Pancreas (tissue), 10 donors: ENCODE data around the gene ABCA3. TPM values are rescaled to one million over a fixed set of nuclear protein-coding genes. Genes with fewer than 3 reads are reported as not detected.

Source experiments
- ATAC-seq, 4 donors: fragments of 200-7000 bp; cut with Tn5 transposase; one replicate each; pipeline versions ENCODE4 v1.8.0 to v1.9.1; 2020; ENCODE audit warnings: mild to moderate bottlenecking in 4 of 4, moderate library complexity in 4 of 4
- DNase-seq, 6 donors: peaks; one replicate each; pipeline ENCODE4 v3.0.0-alpha.2; 2020
- FAIRE-seq: peaks from 2 replicates; lab custom pipeline; 2012; peaks lifted over from hg19 to GRCh38; lab: Jason Lieb, UNC
- H3K27ac ChIP-seq, 4 donors: fragments of 200-600 bp; sonication (generic); 1 replicate in 3 of 4; 2 replicates in 1 of 4; pipeline versions ENCODE4 v1.5.0 to v1.8.0; 2020
- H3K27me3 ChIP-seq, 4 donors: fragments of 200-600 bp; one replicate each; pipeline ENCODE4 v1.8.0; 2021
- H3K36me3 ChIP-seq, 3 donors: fragments of 200-600 bp; sonication (generic) in 1 of 3; one replicate each; pipeline versions ENCODE4 v1.5.0 to v1.8.0; 2020 to 2021
- H3K4me1 ChIP-seq, 3 donors: fragments of 200-600 bp; one replicate each; pipeline ENCODE4 v1.8.0; 2021
- H3K4me3 ChIP-seq, 4 donors: fragments of 200-600 bp; sonication (generic) in 2 of 4; one replicate each; pipeline versions ENCODE4 v1.5.0 to v1.8.0; 2020 to 2021
- H3K9me3 ChIP-seq, 4 donors: fragments of 200-600 bp; one replicate each; pipeline ENCODE4 v1.8.0; 2021
- CTCF ChIP-seq, 4 donors: fragments of 200-600 bp; sonication (generic) in 3 of 4; IDR thresholded peaks; one replicate each; pipeline versions ENCODE4 v1.5.0 to v1.8.0; 2021; ENCODE audit warnings: antibody characterized with exemption in 4 of 4
- WGBS, 2 donors: extraction: QIAGEN DNeasy Blood & Tissue Kit; methylation state at CpG; one replicate each; pipeline ENCODE4 v1.1.7; 2013; 5-methylcytosine and 5-hydroxymethylcytosine counted together
- intact Hi-C, 3 donors: fragments of 100-400 bp; cut with DNase I; formaldehyde crosslinking; loops; one replicate each; pipeline versions ENCODE4 v1.11.1 to v1.14.2; 2022
- polyA plus RNA-seq, 2 donors: library from polyadenylated mRNA; stranded (reverse); fragments of 200-250 nt; gene quantifications; one replicate each; pipeline ENCODE4 v1.2.3, GENCODE V29; 2013
- total RNA-seq, 6 donors: library from RNA; stranded (reverse); fragmentation: NEBNext Ultra II Directional in 4 of 6; extraction: Animal tissue kit (Norgen Biotek cat#: 25700) in 4 of 6; gene quantifications; one replicate each; pipeline versions ENCODE4 v1.2.1 to v1.2.4, GENCODE V29; 2021 to 2023
- donor health status: healthy with polysubstance abuse.
- donor health status: DM: no; HTN: no; CAD: no; lungs with moderate emphysema.
- donor health status: DM: no; HTN: no; CAD: no.
- donor health status: control.
- donor health status: control.
- donor health status: Bipolar disorder and iron deficiency.
- donor health status: DM: yes; HTN: yes; CAD: no.
- donor health status: DM: no; HTN: no; CAD: no.
- donor health status: DM: no; HTN: no; CAD: no.
- donor health status: DM: yes; HTN: yes; CAD: no.

The ABCA3 gene
- total and polyA plus RNA-seq, 8 donors, result 12.7 to 26.5 (median 18.0) TPM

- Histone ChIP-seq H3K9me3 (no peaks in the 10 kb centered on the region), H3K36me3 (no peaks in the 10 kb centered on the region), H3K4me3 (no peak overlapping the region), H3K27me3 (no peaks in the 10 kb centered on the region), H3K4me1 (peaks cover 0 to 8% (median 5%) of the 10 kb centered on the region in 3 donors), H3K27ac (no peak overlapping the region)
- peak in 1 of 4 donors; percentile 61 for ATAC-seq
- no peak for FAIRE-seq
- WGBS, 2 donors, result 72 to 74% methylated on average over 11 of the region's 11 CpGs
- TF ChIP-seq CTCF (IDR thresholded peaks at IDR 0.05), result no peak
- no peak for DNase-seq
- intact Hi-C loops, result no loop called here
Observed at GRCh38 chr16:2365397-2366294, 25.1 kb upstream of the ABCA3 start.

- DNase-seq (no peak), ATAC-seq (peak; percentile 60 to 76 (median 66)), FAIRE-seq (no peak)
- Histone ChIP-seq H3K4me1 (peaks cover 0 to 8% (median 5%) of the 10 kb centered on the region in 3 donors), H3K4me3 (no peak overlapping the region), H3K27ac (no peak overlapping the region), H3K9me3 (no peaks in the 10 kb centered on the region), H3K36me3 (no peaks in the 10 kb centered on the region), H3K27me3 (no peaks in the 10 kb centered on the region)
- no peak for TF ChIP-seq CTCF (IDR thresholded peaks at IDR 0.05)
- WGBS, 2 donors, result 13 to 19% methylated on average over 3 of the region's 3 CpGs
- intact Hi-C loops, result no loop called here
Observed at GRCh38 chr16:2364638-2365210, 24.2 kb upstream of the ABCA3 start.

GRCh38 chr16:2362218-2362617 lies 21.7 kb upstream of the ABCA3 start:
- Histone ChIP-seq H3K36me3 (no peaks in the 10 kb centered on the region), H3K9me3 (no peaks in the 10 kb centered on the region), H3K27ac (no peak overlapping the region), H3K27me3 (no peaks in the 10 kb centered on the region), H3K4me3 (no peak overlapping the region), H3K4me1 (peaks cover 0 to 8% (median 5%) of the 10 kb centered on the region in 3 donors)
- DNase-seq (no peak), ATAC-seq (peak in 2 of 4 donors; percentile 45 to 63), FAIRE-seq (no peak)
- intact Hi-C loops, result no loop called here
- TF ChIP-seq CTCF (IDR thresholded peaks at IDR 0.05), result no peak
- 61 to 64% methylated on average over 3 of the region's 3 CpGs for WGBS, 2 donors

GRCh38 chr16:2361129-2361528 lies 20.6 kb upstream of the ABCA3 start:
- FAIRE-seq (no peak), ATAC-seq (no peak), DNase-seq (no peak)
- no peak overlapping the region for H3K4me3 ChIP-seq
- peaks cover 0 to 8% (median 5%) of the 10 kb centered on the region in 3 donors for H3K4me1 ChIP-seq
- H3K9me3 ChIP-seq, result no peaks in the 10 kb centered on the region
- H3K36me3 ChIP-seq, result no peaks in the 10 kb centered on the region
- TF ChIP-seq CTCF (IDR thresholded peaks at IDR 0.05), result no peak
- intact Hi-C loops, result no loop called here
- no peak overlapping the region for H3K27ac ChIP-seq
- WGBS, 2 donors, result 90 to 95% methylated on average over 4 of the region's 4 CpGs
- H3K27me3 ChIP-seq, result no peaks in the 10 kb centered on the region
